Suprapubic skin (tissue), 4 donors: ENCODE data around the gene MYZAP. TPM values are rescaled to one million over a fixed set of nuclear protein-coding genes. Genes with fewer than 3 reads are reported as not detected.
"Not testable (repeated sequence)": the region's sequence is repeated elsewhere in the genome, so short reads cannot be mapped to it uniquely, and the experiment has no call there.

ENCODE experiments used
- DNase-seq, 2 donors: peaks; one replicate each; pipeline ENCODE4 v3.0.0-alpha.2; 2019; ENCODE audit warnings: low spot score in 2 of 2
- H3K27ac ChIP-seq: fragments of 200-600 bp; sonication (generic); one replicate; pipeline ENCODE4 v1.5.1; 2019
- H3K27me3 ChIP-seq: fragments of 200-600 bp; sonication (generic); one replicate; pipeline ENCODE4 v1.5.1; 2019
- H3K36me3 ChIP-seq: fragments of 200-600 bp; sonication (generic); one replicate; pipeline ENCODE4 v1.5.1; 2019
- H3K4me1 ChIP-seq: fragments of 200-600 bp; sonication (generic); one replicate; pipeline ENCODE4 v1.5.1; 2019
- H3K4me3 ChIP-seq: fragments of 200-600 bp; sonication (generic); one replicate; pipeline ENCODE4 v1.5.1; 2019; ENCODE audit warnings: mild to moderate bottlenecking
- H3K9me3 ChIP-seq: fragments of 200-600 bp; sonication (generic); one replicate; pipeline ENCODE4 v1.5.1; 2019
- CTCF ChIP-seq, 2 donors: fragments of 200-600 bp in 1 of 2; fragments of 450-650 bp in 1 of 2; sonication (generic) in 1 of 2; IDR thresholded peaks; one replicate each; pipeline ENCODE4 v1.5.1; 2016 to 2019; ENCODE audit warnings: antibody characterized with exemption in 2 of 2, mild to moderate bottlenecking in 1 of 2, moderate library complexity in 1 of 2
- EP300 ChIP-seq: sonication (generic); formaldehyde crosslinking; IDR thresholded peaks from one replicate; pipeline ENCODE4 v1.6.1; 2017; ENCODE audit warnings: antibody characterized with exemption
- POLR2A ChIP-seq, 2 donors: fragments of 450-650 bp; IDR thresholded peaks; one replicate each; pipeline ENCODE4 v1.6.1; 2017; ENCODE audit warnings: antibody characterized with exemption in 2 of 2, mild to moderate bottlenecking in 2 of 2, moderate library complexity in 2 of 2
- POLR2AphosphoS5 ChIP-seq, 3 donors: sonication (generic); formaldehyde crosslinking; IDR thresholded peaks; one replicate each; pipeline ENCODE4 v1.6.1; 2017; ENCODE audit warnings: antibody characterized with exemption in 3 of 3
- WGBS: methylation state at CpG from one replicate; pipeline ENCODE4 v1.1.5; 2018; 5-methylcytosine and 5-hydroxymethylcytosine counted together
- total RNA-seq, 4 donors: library from RNA; depleted of rRNA; stranded (reverse); fragments of >200 nt; gene quantifications; one replicate each; pipeline ENCODE4 v1.1.0, GENCODE V29; 2016

Gene MYZAP
- total RNA-seq, 4 donors from 2014 or later: 8.6 to 14.9 (median 11.6) TPM

GRCh38 chr15:57614241-57614640 is 22.5 kb downstream of the MYZAP start:
- no peak for TF ChIP-seq EP300
- TF ChIP-seq POLR2AphosphoS5 (IDR thresholded peaks at IDR 0.05): no peak
- TF ChIP-seq CTCF (IDR thresholded peaks at IDR 0.05): no peak
- no peak for TF ChIP-seq POLR2A (IDR thresholded peaks at IDR 0.05)
- H3K36me3 ChIP-seq: no peaks in the 10 kb centered on the region
- WGBS: 77% methylated on average over 7 of the region's 7 CpGs
- H3K27me3 ChIP-seq: no peaks in the 10 kb centered on the region
- no peak overlapping the region for H3K27ac ChIP-seq
- H3K9me3 ChIP-seq: no peaks in the 10 kb centered on the region
- no peak for DNase-seq
- peaks cover 27% of the 10 kb centered on the region for H3K4me1 ChIP-seq
- H3K4me3 ChIP-seq: no peak overlapping the region

GRCh38 chr15:57615951-57616496 is 24.3 kb downstream of the MYZAP start:
- WGBS: 89% methylated on average over 8 of the region's 8 CpGs
- not testable (repeated sequence) for DNase-seq, H3K4me3 ChIP-seq, H3K36me3 ChIP-seq, H3K27ac ChIP-seq, H3K9me3 ChIP-seq, H3K27me3 ChIP-seq
- peaks cover 17% of the 10 kb centered on the region for H3K4me1 ChIP-seq

- H3K27me3 ChIP-seq: no peaks in the 10 kb centered on the region
- no peak for DNase-seq
- no peak for TF ChIP-seq POLR2AphosphoS5 (IDR thresholded peaks at IDR 0.05)
- TF ChIP-seq CTCF (IDR thresholded peaks at IDR 0.05): no peak
- TF ChIP-seq POLR2A (IDR thresholded peaks at IDR 0.05): no peak
- no peak for TF ChIP-seq EP300
- no peaks in the 10 kb centered on the region for H3K9me3 ChIP-seq
- no peaks in the 10 kb centered on the region for H3K36me3 ChIP-seq
- no peak overlapping the region for H3K4me3 ChIP-seq
- H3K4me1 ChIP-seq: peaks cover 4% of the 10 kb centered on the region
- H3K27ac ChIP-seq: no peak overlapping the region
- WGBS: 71% methylated on average over 1 of the region's 1 CpG
Observed at GRCh38 chr15:57618325-57618724, 26.6 kb downstream of the MYZAP start.

GRCh38 chr15:57619746-57620145 is 28.0 kb downstream of the MYZAP start:
- no peaks in the 10 kb centered on the region for H3K9me3 ChIP-seq
- H3K27me3 ChIP-seq: no peaks in the 10 kb centered on the region
- H3K36me3 ChIP-seq: no peaks in the 10 kb centered on the region
- H3K27ac ChIP-seq: no peak overlapping the region
- peaks cover 4% of the 10 kb centered on the region for H3K4me1 ChIP-seq
- H3K4me3 ChIP-seq: no peak overlapping the region
- TF ChIP-seq CTCF (IDR thresholded peaks at IDR 0.05): no peak
- TF ChIP-seq POLR2AphosphoS5 (IDR thresholded peaks at IDR 0.05): no peak
- no peak for TF ChIP-seq POLR2A (IDR thresholded peaks at IDR 0.05)
- WGBS: 81% methylated on average over 3 of the region's 3 CpGs
- no peak for DNase-seq

- no peaks in the 10 kb centered on the region for H3K27me3 ChIP-seq
- H3K27ac ChIP-seq: no peak overlapping the region
- TF ChIP-seq POLR2AphosphoS5 (IDR thresholded peaks at IDR 0.05) (no peak), POLR2A (IDR thresholded peaks at IDR 0.05) (no peak), EP300 (no peak), CTCF (IDR thresholded peaks at IDR 0.05) (no peak)
- no peak for DNase-seq
- H3K4me1 ChIP-seq: peaks cover 2% of the 10 kb centered on the region
- H3K36me3 ChIP-seq: no peaks in the 10 kb centered on the region
- no peaks in the 10 kb centered on the region for H3K9me3 ChIP-seq
- H3K4me3 ChIP-seq: no peak overlapping the region
- 91% methylated on average over 4 of the region's 4 CpGs for whole genome bisulfite sequencing
Observed at GRCh38 chr15:57624730-57625129, 33.0 kb downstream of the MYZAP start.
